ENCODE data around the gene FAM156A. TPM values are rescaled to one million over a fixed set of nuclear protein-coding genes. Genes with fewer than 3 reads are reported as not detected.
A peak's percentile ranks its signal among the peaks of the same experiment; 100 is the strongest.
"Not testable (repeated sequence)": the region's sequence is repeated elsewhere in the genome, so short reads cannot be mapped to it uniquely, and the experiment has no call there.

Gene FAM156A
- total and polyA plus RNA-seq, 3 experiments from 2014 or later: 4.2 to 18.5 (median 18.1) TPM

GRCh38 chrX:52977953-52978352 lies 19.6 kb upstream of the FAM156A start:
- Histone ChIP-seq H3K4me1 (ENCODE audit: insufficient read depth, low read length) (no peaks in the 10 kb centered on the region), H3K4me3 (ENCODE audit: low read length) (no peak overlapping the region), H3K36me3 (ENCODE audit: insufficient read depth, low read length) (no peaks in the 10 kb centered on the region), H3K27me3 (ENCODE audit: insufficient read depth, low read length, poor library complexity, severe bottlenecking) (no peaks in the 10 kb centered on the region), H3K9me3 (ENCODE audit: low read length) (no peaks in the 10 kb centered on the region), H3K27ac (ENCODE audit: low read depth, low read length) (no peak overlapping the region)
- DNase-seq: no peak
- Mint-ChIP-seq H3K9me3 (no peaks in the 10 kb centered on the region), H3K36me3 (peaks cover 0 to 2% (median 0%) of the 10 kb centered on the region in 3 donors), H3K4me1 (no peaks in the 10 kb centered on the region), H3K4me3 (no peak overlapping the region), H3K27me3 (peaks cover 0 to 6% of the 10 kb centered on the region in 2 donors), H3K27ac (peak overlapping the region in 1 of 8 donors; percentile 21)
- ChIA-PET POLR2A (no interaction called here), CTCF (interaction anchor here (0.7 kb wide), 1 partner anchor 12 kb away, joined by 3 read pairs; no protein-coding TSS in a partner anchor)

DNA sequence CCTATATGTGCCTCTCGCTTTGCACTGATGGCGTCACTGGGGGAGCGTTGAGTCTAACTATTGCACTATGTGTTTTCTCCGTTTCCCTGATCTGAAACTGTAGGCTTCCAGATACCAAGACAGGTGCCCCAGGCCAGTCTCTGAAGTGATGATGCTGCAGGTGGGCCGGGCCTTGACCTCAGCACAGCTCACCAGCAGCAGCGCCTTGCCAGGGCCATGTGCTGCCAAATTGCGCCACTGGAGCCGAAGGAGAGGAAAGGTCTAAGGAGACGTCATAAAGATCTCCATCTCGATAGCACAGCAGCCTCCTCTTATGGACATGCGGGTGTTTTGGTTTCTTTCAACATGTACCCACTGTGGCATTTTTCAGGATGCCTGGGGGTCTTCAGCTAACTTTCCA lies 17.3 kb upstream of the FAM156A start:
- not testable (repeated sequence) for H3K36me3 Mint-ChIP-seq, H3K9me3 Mint-ChIP-seq

DNA sequence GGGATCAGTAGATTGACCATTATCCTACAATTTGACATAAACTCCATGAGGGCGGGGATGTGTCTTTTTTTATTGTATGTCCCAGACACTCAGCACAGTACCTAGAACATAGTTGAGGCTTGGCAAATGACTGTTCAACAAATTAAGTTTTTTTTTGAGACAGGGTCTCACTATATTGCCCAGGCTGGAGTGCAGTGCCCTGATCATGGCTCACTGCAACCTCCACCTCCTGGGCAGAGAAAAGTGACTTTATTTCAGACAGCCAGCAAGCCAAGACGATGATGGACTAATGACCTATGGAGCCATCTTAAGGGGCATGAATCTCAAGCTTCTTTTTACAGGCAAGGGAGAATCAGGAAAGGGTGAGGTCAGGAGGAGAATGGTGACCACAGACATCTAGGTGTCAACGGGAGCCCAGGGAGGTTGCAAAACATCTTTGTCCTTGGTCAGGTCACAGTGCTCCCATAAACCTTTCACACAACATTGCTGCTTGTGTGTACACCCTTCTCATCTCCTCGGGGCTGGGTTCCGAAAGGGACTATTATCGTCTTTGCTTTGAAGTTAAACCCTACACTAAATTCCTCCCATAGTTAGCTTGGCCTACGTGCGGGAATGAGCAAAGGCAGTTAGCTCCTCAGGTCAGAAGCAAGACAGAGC lies 16.1 kb upstream of the FAM156A start:
- H3K4me1 Mint-ChIP-seq, CTCF ChIA-PET, H3K36me3 Mint-ChIP-seq: not testable (repeated sequence)

More for the DNA sequence above, 17.3 kb upstream of the FAM156A start:
- H3K4me1 ChIP-seq (ENCODE audit: insufficient read depth, low read length); CTCF ChIA-PET; H3K27ac ChIP-seq (ENCODE audit: low read depth, low read length); H3K27me3 Mint-ChIP-seq; H3K4me3 Mint-ChIP-seq; H3K27ac Mint-ChIP-seq; H3K4me1 Mint-ChIP-seq; POLR2A ChIA-PET; H3K9me3 ChIP-seq (ENCODE audit: low read length); H3K36me3 ChIP-seq (ENCODE audit: insufficient read depth, low read length); H3K27me3 ChIP-seq (ENCODE audit: insufficient read depth, low read length, poor library complexity, severe bottlenecking); DNase-seq; H3K4me3 ChIP-seq (ENCODE audit: low read length): not testable (repeated sequence)

GRCh38 chrX:52967922-52968321 lies 9.6 kb upstream of the FAM156A start:
- H3K9me3 ChIP-seq (ENCODE audit: low read length); CTCF ChIA-PET; H3K9me3 Mint-ChIP-seq; H3K36me3 Mint-ChIP-seq; DNase-seq; H3K4me3 ChIP-seq (ENCODE audit: low read length); H3K36me3 ChIP-seq (ENCODE audit: insufficient read depth, low read length); H3K27me3 ChIP-seq (ENCODE audit: insufficient read depth, low read length, poor library complexity, severe bottlenecking); H3K27me3 Mint-ChIP-seq; H3K27ac Mint-ChIP-seq; H3K4me1 Mint-ChIP-seq; H3K4me3 Mint-ChIP-seq; H3K27ac ChIP-seq (ENCODE audit: low read depth, low read length); POLR2A ChIA-PET; H3K4me1 ChIP-seq (ENCODE audit: insufficient read depth, low read length): not testable (repeated sequence)

More for the DNA sequence above, 16.1 kb upstream of the FAM156A start:
- H3K9me3 Mint-ChIP-seq; H3K4me3 Mint-ChIP-seq; DNase-seq; H3K27ac Mint-ChIP-seq; POLR2A ChIA-PET; H3K36me3 ChIP-seq (ENCODE audit: insufficient read depth, low read length); H3K27me3 ChIP-seq (ENCODE audit: insufficient read depth, low read length, poor library complexity, severe bottlenecking); H3K4me3 ChIP-seq (ENCODE audit: low read length); H3K9me3 ChIP-seq (ENCODE audit: low read length); H3K4me1 ChIP-seq (ENCODE audit: insufficient read depth, low read length); H3K27ac ChIP-seq (ENCODE audit: low read depth, low read length); H3K27me3 Mint-ChIP-seq: not testable (repeated sequence)

GRCh38 chrX:52966993-52967738 lies 8.8 kb upstream of the FAM156A start:
- H3K4me3 ChIP-seq (ENCODE audit: low read length); H3K9me3 Mint-ChIP-seq; H3K27ac Mint-ChIP-seq; H3K27me3 Mint-ChIP-seq; H3K9me3 ChIP-seq (ENCODE audit: low read length); H3K36me3 ChIP-seq (ENCODE audit: insufficient read depth, low read length); H3K36me3 Mint-ChIP-seq; H3K27me3 ChIP-seq (ENCODE audit: insufficient read depth, low read length, poor library complexity, severe bottlenecking); H3K4me3 Mint-ChIP-seq; POLR2A ChIA-PET; CTCF ChIA-PET; DNase-seq; H3K4me1 ChIP-seq (ENCODE audit: insufficient read depth, low read length); H3K27ac ChIP-seq (ENCODE audit: low read depth, low read length); H3K4me1 Mint-ChIP-seq: not testable (repeated sequence)

GRCh38 chrX:52958961-52959360 lies 643 bp upstream of the FAM156A start:
- H3K36me3 Mint-ChIP-seq; H3K27me3 ChIP-seq (ENCODE audit: insufficient read depth, low read length, poor library complexity, severe bottlenecking); H3K4me3 Mint-ChIP-seq; DNase-seq; POLR2A ChIA-PET; H3K27me3 Mint-ChIP-seq; H3K27ac Mint-ChIP-seq; H3K4me3 ChIP-seq (ENCODE audit: low read length); H3K9me3 Mint-ChIP-seq; H3K4me1 ChIP-seq (ENCODE audit: insufficient read depth, low read length); H3K9me3 ChIP-seq (ENCODE audit: low read length); H3K27ac ChIP-seq (ENCODE audit: low read depth, low read length); H3K36me3 ChIP-seq (ENCODE audit: insufficient read depth, low read length); CTCF ChIA-PET; H3K4me1 Mint-ChIP-seq: not testable (repeated sequence)

GRCh38 chrX:52949884-52950283 lies 8.4 kb downstream of the FAM156A start:
- H3K27ac Mint-ChIP-seq; POLR2A ChIA-PET; CTCF ChIA-PET; H3K36me3 ChIP-seq (ENCODE audit: insufficient read depth, low read length); H3K27me3 ChIP-seq (ENCODE audit: insufficient read depth, low read length, poor library complexity, severe bottlenecking); H3K4me3 Mint-ChIP-seq; H3K9me3 Mint-ChIP-seq; DNase-seq; H3K27ac ChIP-seq (ENCODE audit: low read depth, low read length); H3K4me3 ChIP-seq (ENCODE audit: low read length); H3K36me3 Mint-ChIP-seq; H3K27me3 Mint-ChIP-seq; H3K4me1 ChIP-seq (ENCODE audit: insufficient read depth, low read length); H3K4me1 Mint-ChIP-seq; H3K9me3 ChIP-seq (ENCODE audit: low read length): not testable (repeated sequence)

DNA sequence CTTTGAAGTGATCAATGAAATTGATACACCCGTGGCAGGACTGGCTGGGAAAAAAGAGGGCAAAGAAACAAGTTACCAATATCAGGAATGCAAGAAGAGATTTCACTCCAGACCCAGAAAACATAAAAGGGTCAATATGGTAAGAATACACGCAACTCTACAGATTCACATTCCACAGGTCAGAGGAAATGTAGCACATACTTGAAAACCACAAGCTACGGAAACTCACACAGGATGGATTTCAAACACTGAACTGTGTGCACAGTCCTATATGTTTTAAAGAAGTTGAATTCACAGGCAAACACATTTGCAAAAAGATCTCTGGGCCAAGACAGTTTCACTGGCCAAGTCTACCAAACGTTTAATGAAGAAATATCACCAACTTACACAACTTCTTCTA lies 9.0 kb downstream of the FAM156A start:
- H3K27me3 ChIP-seq (ENCODE audit: insufficient read depth, low read length, poor library complexity, severe bottlenecking); CTCF ChIA-PET; H3K4me3 ChIP-seq (ENCODE audit: low read length); DNase-seq; H3K4me1 ChIP-seq (ENCODE audit: insufficient read depth, low read length); H3K4me3 Mint-ChIP-seq; H3K4me1 Mint-ChIP-seq; H3K27me3 Mint-ChIP-seq; H3K27ac ChIP-seq (ENCODE audit: low read depth, low read length); H3K9me3 Mint-ChIP-seq; H3K36me3 ChIP-seq (ENCODE audit: insufficient read depth, low read length); H3K9me3 ChIP-seq (ENCODE audit: low read length); H3K36me3 Mint-ChIP-seq; POLR2A ChIA-PET; H3K27ac Mint-ChIP-seq: not testable (repeated sequence)
